Brain pericyte (primary cell): Measurements from ENCODE around the gene KLHL22.

ENCODE experiments used
- DNase-seq: peaks from one replicate; pipeline ENCODE4 v3.0.0-alpha.2; 2012; ENCODE audit warnings: low read depth, low spot score

KLHL22 gene

DNA sequence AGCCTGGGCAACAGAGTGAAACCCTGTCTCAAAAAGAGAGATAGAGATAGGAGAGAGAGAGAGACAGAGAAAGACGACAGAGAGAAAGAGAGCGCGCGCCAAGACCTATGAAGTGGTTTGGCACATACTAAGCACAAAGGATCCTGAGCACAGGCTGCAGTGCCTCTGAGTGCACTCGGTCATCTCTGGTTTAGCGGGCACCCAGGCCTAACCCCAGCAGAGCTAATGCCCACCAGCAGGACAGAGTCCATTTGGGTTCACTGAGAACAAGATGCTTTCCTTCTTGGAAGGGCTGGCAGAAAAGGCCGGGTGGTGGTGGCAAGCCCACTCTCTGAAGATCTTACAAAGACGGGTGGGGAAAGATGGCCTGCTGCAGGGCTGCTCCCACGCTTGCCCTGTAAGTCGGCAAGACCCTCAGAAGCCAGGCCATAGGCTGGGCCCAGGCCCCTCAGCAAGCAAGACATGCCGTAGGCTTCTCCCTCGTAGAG lies 61.3 kb downstream of the KLHL22 start:
- DNase-seq = no peak

DNA sequence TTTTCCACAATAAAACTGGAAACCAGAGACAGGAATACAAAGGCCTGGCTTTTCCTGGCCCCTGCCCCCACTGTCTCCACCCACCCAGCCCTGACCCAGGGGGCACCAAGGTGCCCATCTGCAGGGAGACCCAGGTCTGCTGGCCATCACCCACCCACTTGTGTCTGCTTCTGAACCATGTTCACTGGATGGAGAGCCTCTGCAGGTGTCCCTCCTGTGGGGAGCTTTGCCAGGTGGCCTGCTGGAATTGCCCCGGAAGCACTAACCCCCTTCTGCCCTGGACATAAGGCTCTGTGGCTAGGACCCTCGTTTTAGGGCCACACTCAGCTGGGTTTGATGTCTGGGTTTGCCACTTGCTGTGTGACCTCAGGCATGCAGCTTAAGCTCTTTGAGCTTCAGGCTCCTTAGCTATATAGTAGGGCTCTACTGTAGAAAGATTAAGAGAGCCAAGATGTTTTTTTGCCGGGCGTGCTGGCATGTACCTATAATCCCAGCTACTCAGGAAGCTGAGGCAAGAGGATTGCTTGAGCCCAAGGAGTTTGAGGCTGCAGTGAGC lies 61.8 kb downstream of the KLHL22 start:
- no peak for DNase-seq

DNA sequence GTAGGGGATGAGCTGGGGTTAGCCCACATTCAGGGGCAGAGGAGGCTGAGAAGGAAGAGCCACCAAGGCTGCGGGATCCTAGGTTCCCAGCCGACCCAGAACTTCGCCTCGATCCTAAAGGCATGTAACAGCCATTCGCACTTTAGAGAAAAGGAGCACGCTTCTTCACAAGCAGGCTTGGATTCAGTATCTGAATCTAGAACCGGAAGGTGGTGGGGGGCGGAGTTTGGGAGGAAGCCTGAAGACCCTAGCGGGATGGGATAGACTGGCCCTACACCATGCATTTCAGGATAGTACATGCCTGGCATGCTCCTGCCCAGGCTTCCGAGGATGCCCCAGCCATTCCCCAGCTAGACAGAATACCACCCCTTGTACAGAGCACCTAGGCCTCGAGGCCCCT lies 62.4 kb downstream of the KLHL22 start:
- no peak for DNase-seq

DNA sequence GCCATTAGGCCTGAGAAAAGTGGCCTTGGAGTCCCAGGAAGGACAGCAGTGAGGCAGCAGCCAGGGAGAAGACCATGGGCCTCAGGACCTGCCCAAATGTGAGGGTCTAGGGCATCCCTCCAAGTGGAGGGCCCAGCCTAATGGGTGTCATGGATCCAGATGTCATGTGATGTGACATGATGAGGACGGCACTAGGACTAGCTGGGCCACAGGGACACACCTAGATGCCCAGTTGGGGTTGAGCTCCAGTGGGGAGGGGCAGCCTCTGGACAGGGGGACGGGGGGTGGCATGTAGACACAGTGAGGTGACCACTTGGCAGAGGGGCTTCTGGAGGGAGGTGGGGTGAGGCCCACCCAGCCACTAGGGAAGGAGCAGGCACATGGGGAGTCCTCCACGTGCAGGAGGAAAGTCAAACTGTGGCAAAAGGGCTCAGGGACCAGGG lies 63.3 kb downstream of the KLHL22 start:
- no peak for DNase-seq

GRCh38 chr22:20431511-20432192 lies 63.9 kb downstream of the KLHL22 start:
- DNase-seq = no peak

- DNase-seq = no peak
These were observed 64.7 kb downstream of the KLHL22 start for GRCh38 chr22:20430720-20431510.

DNA sequence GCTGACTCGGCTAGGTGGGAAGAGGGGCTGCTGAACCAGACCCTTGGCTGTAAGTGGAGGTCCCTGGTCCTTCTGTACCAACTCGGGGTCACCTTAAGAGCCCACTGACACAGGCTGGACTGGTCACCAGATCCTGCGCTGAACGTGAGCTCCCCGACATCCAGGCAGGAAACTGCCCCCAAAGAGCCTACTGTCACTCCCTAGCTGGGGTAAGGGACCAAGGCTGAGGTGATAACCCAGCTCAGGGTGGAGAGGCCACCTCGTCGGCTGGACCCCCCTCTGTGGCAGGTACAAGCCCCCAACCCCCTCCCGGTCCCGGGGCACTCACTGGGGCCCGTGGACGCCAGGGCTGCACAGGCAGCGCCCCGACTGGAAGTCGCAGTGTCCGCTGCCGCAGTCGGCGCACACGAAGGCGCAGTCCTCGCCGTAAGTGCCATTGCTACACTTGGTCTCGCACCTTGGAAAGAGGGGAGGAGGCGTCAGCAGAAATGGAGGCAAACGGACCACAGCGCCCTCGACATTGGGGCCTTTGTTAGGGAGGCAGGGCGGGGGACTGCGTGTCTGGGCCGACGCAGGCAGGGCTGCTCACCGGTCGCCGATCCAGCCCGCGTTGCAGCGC lies 65.4 kb downstream of the KLHL22 start:
- DNase-seq = no peak

DNA sequence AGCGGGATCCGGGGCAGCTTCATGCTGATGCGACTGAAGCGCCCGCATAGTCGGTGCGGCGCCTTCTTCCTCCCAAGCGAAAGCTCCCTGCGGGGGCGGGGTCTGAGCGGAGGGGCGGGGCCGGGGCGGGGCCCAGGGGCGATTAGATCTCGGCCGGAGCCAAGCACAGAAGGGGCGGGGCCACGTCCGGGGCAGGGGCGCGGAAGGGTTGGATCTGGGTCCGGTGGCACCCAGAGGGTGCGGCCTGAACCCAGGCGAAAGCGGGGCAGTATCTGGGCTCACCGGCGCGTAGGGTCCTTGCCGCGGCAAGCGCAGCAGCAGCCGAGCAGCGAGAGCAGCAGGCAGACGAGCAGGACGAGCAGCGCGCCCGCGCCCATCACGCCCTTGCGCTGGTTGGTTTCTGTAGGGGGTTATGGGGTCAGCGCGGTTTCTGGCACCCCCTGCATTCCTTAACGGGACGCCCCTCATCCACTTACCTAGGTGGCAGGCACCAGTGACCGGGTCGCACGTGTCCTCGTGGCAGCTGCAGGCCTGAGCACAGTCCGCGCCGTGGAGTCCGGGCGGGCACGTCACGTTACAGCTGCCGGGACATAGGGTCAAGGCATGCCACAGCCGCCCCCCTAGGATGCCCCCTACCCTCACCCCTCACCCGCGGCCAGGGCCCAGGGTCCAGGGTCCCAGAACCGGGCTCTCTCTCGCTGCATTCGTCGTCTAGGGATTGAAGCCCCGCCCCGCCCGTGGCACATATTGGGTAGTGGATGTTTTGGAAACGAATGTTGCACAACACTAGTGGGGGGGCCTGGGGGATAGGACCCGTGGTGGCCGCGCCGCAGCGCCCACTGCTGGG lies 66.1 kb downstream of the KLHL22 start:
- no peak for DNase-seq

- DNase-seq = no peak
These were observed 66.9 kb downstream of the KLHL22 start for GRCh38 chr22:20428496-20429253.

DNA sequence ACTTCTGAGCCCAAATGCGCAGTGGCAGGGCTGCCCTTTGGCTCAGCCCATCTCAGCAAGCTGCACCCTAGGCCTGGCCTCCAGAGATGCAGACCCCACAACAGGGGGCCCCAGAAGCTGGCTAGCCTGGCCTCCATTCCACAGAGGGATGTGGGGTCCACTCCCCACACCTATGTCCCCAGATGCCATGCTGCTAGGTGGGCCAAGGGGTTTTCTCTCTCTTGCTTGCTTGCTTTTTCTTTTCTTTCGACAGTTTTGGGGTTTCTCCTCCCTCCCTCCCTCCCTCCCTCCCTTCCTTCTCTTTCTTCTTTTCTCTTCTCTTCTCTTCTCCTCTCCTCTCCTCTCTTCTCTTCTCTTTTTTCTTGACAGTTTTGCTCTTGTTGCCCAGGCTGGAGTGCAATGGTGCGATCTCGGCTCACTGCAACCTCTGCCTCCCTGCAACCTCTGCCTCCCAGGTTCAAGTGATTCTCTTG lies 67.6 kb downstream of the KLHL22 start:
- DNase-seq = no peak

- DNase-seq = no peak
These were observed 68.3 kb downstream of the KLHL22 start for GRCh38 chr22:20427104-20427944.

DNA sequence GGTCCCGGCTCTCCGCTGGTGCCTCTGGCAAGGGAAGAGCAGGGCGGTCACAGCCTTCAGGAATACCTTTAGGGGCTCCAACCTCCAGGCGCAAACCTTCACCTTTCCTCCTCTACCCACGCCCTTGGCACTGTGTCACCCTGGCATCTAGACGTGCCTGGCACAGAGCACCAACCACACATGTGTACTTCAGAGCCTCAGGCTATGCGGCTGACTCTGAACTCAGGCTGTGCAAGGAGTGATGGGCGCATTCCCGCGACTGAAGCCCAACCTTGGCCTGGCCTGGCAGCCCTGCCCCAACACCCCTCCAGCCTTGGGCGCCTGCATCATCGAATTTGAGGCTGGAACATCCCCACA lies 69.4 kb downstream of the KLHL22 start:
- DNase-seq = no peak

GRCh38 chr22:20425566-20426258 lies 69.9 kb downstream of the KLHL22 start:
- no peak for DNase-seq

- peak; percentile 64 for DNase-seq
These were observed 70.5 kb downstream of the KLHL22 start for GRCh38 chr22:20424932-20425565.

DNA sequence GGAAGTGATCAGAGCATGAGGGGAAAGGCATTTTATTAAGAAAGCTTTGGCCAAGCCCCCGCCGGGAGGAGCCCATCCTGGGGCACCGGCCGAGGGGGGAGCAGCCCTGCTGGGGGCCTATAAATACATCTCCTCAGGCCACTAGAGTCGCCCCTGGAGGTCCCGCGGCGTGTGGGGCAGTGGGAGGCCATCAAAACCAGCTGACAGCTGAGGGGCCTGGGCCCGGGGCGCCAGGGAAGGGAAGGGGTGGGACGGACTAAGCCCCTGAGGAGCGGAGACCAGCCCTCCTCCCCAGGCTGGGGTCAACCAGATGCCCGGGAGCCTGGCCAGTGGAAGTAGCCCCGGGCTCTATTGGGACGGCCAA lies 71.0 kb downstream of the KLHL22 start:
- no peak for DNase-seq

- DNase-seq = no peak
These were observed 71.6 kb downstream of the KLHL22 start for GRCh38 chr22:20423906-20424551.

DNA sequence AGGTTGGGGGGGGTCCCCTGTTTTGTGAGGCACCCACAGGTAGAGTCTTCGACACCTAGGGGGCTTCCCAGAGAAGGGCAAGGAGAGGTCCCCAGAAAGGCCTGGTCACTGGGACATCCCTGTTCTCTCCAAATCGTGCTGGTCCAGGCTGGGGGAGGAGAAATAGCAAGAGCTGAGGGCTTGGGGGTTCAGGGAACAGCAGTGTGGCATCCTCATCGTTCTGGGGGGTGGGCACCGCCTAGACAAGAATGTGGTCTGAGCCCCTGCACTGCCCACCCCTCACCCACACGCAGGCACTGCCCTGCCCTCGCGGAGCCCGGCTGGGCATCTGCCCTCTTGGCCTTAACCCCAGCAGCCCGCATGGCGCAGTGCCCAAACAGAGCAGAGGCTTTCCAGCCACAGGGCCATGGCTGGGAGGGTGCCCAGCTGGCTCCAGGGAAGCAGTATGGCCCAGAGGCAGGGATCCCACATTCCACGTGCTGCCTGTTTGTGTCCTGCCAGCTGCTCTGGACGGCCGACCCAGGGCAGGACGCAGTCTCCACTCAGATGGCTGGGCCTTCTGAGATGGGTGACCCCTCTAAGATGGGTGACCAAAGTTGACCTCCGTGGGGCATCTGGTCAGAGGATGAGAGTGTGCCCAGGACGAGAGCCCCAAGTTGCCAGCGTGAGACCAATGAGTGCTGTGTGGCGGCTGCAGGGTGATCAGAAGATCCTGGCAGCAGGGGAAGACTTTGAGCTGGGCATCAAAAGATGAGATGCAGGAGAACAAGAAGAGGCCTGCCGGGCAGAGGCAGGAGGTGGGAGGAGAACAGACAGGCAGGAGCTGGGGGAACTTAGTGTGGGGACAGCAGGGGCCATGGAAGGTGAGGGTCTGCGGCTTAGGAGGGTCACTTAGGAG lies 72.3 kb downstream of the KLHL22 start:
- DNase-seq = no peak
